Right atrium auricular region (tissue), 2 donors: ENCODE results near the gene DCAF4. TPM values are rescaled to one million over a fixed set of nuclear protein-coding genes. Genes with fewer than 3 reads are reported as not detected.

Source experiments
- DNase-seq: peaks from one replicate; pipeline ENCODE4 v3.0.0-alpha.2; 2019; ENCODE audit warnings: low spot score
- H3K27ac ChIP-seq, 2 donors: fragments of 200-600 bp; sonication (generic); 1 replicate in 1 of 2; 2 replicates in 1 of 2; pipeline ENCODE4 v1.5.1; 2016 to 2019
- H3K27me3 ChIP-seq, 2 donors: fragments of 200-600 bp; sonication (generic); one replicate each; pipeline versions ENCODE4 v1.5.1 to v1.6.0; 2017 to 2019
- H3K36me3 ChIP-seq: fragments of 200-600 bp; sonication (generic); one replicate; pipeline ENCODE4 v1.5.1; 2016
- H3K4me1 ChIP-seq, 2 donors: fragments of 200-600 bp; sonication (generic); one replicate each; pipeline versions ENCODE4 v1.5.1 to v1.6.0; 2017 to 2019
- H3K4me3 ChIP-seq, 2 donors: fragments of 200-600 bp; sonication (generic); 1 replicate in 1 of 2; 2 replicates in 1 of 2; pipeline ENCODE4 v1.5.1; 2017 to 2019; ENCODE audit warnings: mild to moderate bottlenecking in 1 of 2, moderate library complexity in 1 of 2
- H3K9me3 ChIP-seq, 2 donors: fragments of 200-600 bp; sonication (generic); one replicate each; pipeline ENCODE4 v1.5.1; 2019
- total RNA-seq, 2 donors: library from RNA; depleted of rRNA; stranded (reverse); fragments of >200 nt; gene quantifications; one replicate each; pipeline ENCODE4 v1.1.0, GENCODE V29; 2016
- TF ChIP-seq, protein P1 (sequence below), 2 donors: fragments of 200-600 bp; sonication (generic); IDR thresholded peaks; one replicate each; pipeline ENCODE4 v1.5.1; 2019; ENCODE audit warnings: antibody characterized with exemption in 2 of 2

Gene DCAF4
- total RNA-seq, 2 donors from 2014 or later, result 7.0 to 9.4 TPM

DNA sequence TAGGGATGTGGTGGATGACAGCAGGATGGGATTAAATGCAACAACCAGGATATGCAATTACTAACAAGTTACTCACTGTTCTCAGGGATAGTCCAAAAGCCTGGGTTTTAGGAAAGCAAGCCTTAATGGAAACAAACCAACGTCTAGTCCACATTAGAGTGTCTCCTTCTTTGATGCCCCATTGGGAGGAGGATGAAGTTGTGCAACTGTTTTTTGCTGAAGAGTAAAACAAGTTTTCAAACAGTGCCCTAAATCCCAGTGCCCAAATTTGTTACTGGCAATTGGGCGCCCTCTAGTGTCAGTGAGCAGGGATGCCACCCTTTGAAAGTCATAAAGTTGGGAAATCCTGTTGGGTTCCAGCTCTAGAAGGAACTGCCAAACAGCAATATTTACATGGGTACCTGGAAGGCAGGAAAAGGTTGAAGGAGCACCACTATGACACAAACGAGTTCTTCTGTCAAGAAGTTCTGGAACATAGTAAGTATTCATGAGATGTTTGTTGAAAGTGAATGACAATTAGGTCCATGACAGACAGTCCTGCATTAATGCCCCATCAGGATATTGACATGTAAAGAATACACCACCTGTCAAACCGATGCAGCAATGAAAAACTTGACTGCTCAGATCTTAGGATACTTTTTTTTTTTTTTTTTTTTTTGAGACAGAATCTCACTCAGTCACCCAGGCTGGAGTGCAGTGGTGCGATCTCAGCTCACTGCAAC is 21.3 kb upstream of the DCAF4 start:
- TF ChIP-seq, protein P1, sequence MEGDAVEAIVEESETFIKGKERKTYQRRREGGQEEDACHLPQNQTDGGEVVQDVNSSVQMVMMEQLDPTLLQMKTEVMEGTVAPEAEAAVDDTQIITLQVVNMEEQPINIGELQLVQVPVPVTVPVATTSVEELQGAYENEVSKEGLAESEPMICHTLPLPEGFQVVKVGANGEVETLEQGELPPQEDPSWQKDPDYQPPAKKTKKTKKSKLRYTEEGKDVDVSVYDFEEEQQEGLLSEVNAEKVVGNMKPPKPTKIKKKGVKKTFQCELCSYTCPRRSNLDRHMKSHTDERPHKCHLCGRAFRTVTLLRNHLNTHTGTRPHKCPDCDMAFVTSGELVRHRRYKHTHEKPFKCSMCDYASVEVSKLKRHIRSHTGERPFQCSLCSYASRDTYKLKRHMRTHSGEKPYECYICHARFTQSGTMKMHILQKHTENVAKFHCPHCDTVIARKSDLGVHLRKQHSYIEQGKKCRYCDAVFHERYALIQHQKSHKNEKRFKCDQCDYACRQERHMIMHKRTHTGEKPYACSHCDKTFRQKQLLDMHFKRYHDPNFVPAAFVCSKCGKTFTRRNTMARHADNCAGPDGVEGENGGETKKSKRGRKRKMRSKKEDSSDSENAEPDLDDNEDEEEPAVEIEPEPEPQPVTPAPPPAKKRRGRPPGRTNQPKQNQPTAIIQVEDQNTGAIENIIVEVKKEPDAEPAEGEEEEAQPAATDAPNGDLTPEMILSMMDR (IDR thresholded peaks at IDR 0.05), result peak; percentile 76 to 94
- Histone ChIP-seq H3K36me3 (no peaks in the 10 kb centered on the region), H3K4me3 (no peak overlapping the region), H3K4me1 (peaks cover 0 to 21% of the 10 kb centered on the region in 2 donors), H3K27ac (no peak overlapping the region), H3K27me3 (no peaks in the 10 kb centered on the region), H3K9me3 (no peaks in the 10 kb centered on the region)
- DNase-seq, result peak; percentile 79

DNA sequence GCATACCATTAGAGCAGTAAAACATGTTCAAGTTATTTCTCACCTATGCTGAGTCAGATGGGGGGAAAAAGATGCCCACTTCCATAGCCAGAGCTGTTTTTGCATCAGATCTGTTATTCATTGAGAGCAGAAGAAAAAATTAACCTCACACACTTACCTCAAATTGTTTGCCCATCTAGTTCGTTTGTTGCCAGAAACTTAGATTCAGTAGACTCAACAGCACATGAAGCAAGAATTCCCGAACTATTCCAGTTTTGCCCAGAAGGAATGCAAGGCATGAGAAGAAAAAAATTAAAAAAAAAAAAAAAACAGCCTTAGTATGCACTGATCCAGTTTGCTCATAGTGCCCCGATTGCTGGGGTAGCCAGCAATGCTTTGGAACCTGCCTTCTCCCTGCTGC is 19.9 kb upstream of the DCAF4 start:
- Histone ChIP-seq H3K27me3 (no peaks in the 10 kb centered on the region), H3K27ac (no peak overlapping the region)
- TF ChIP-seq, protein P1 (IDR thresholded peaks at IDR 0.05), result no peak

DNA sequence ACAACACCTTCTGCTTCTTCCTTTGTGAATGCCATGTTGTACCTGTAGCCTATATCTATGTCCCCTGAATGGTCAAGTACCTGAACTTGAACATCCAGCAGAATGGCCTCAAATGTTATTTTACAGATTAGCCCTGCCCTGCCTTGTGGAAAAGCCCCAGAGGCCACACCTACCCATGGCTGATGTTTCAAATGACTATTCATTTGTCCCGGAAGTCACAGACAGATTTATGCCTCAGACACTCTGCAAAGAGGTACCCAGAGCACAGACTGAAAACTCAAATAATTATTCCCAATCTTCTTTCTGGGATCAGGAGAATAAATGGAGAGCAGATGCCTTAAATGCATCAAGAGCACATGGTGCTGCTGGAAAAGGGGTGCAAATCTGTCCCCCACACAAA is 19.4 kb upstream of the DCAF4 start:
- H3K4me3 ChIP-seq, result no peak overlapping the region
- peaks cover 0 to 21% of the 10 kb centered on the region in 2 donors for H3K4me1 ChIP-seq
- no peak overlapping the region for H3K27ac ChIP-seq
- TF ChIP-seq, protein P1 (IDR thresholded peaks at IDR 0.05), result no peak
- no peaks in the 10 kb centered on the region for H3K27me3 ChIP-seq
- no peak for DNase-seq
- H3K9me3 ChIP-seq, result no peaks in the 10 kb centered on the region
- no peaks in the 10 kb centered on the region for H3K36me3 ChIP-seq

More for the DNA sequence above, 19.9 kb upstream of the DCAF4 start:
- DNase-seq, result no peak
- H3K4me3 ChIP-seq, result no peak overlapping the region
- H3K9me3 ChIP-seq, result no peaks in the 10 kb centered on the region
- no peaks in the 10 kb centered on the region for H3K36me3 ChIP-seq
- peaks cover 0 to 21% of the 10 kb centered on the region in 2 donors for H3K4me1 ChIP-seq

DNA sequence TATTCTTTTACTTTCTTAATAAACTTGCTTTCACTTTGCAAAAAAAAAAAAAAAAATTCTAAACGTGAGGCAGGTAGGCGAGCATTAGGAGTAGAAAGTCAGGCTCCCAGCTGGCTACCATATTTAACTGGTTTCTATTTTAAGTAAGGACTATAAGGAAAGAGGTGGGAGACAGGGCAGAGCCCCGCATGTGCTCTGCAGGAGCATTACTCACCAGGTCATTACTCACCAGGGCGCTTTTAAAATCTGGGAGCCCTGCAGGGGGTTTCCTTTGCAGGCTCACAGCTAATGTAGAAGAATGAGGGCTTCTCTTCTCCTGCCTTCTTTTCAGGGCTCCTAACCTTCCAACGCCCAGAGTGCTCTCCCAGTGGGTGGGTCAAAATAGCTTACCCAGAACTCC is 18.4 kb upstream of the DCAF4 start:
- TF ChIP-seq, protein P1 (IDR thresholded peaks at IDR 0.05), result no peak
- Histone ChIP-seq H3K4me3 (no peak overlapping the region), H3K27me3 (no peaks in the 10 kb centered on the region), H3K9me3 (no peaks in the 10 kb centered on the region), H3K4me1 (peaks cover 0 to 21% of the 10 kb centered on the region in 2 donors), H3K27ac (peak overlapping the region in 1 of 2 donors; percentile 35), H3K36me3 (no peaks in the 10 kb centered on the region)
- no peak for DNase-seq

DNA sequence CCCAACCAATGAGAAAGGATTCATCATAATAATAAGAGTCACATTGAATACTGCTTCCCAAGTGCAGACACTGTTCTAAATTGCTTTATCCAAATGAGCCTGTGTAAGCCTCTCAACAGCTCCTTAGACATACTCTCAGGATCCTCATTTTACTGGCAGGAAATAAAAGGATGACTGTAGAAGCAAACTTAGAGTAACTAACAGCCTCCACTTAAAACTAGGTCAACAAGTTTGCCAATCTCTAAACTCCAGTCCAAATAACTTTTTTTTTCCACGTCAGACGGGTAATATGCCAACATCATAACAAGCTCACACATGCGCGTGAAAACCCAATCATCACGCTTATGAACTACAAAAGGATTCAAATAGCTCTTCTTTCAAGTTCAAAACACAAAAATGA is 17.1 kb upstream of the DCAF4 start:
- Histone ChIP-seq H3K27me3 (no peaks in the 10 kb centered on the region), H3K27ac (peak overlapping the region in 1 of 2 donors; percentile 8), H3K4me3 (no peak overlapping the region), H3K36me3 (no peaks in the 10 kb centered on the region), H3K4me1 (peaks cover 0 to 21% of the 10 kb centered on the region in 2 donors), H3K9me3 (no peaks in the 10 kb centered on the region)
- TF ChIP-seq, protein P1 (IDR thresholded peaks at IDR 0.05), result no peak
- no peak for DNase-seq

DNA sequence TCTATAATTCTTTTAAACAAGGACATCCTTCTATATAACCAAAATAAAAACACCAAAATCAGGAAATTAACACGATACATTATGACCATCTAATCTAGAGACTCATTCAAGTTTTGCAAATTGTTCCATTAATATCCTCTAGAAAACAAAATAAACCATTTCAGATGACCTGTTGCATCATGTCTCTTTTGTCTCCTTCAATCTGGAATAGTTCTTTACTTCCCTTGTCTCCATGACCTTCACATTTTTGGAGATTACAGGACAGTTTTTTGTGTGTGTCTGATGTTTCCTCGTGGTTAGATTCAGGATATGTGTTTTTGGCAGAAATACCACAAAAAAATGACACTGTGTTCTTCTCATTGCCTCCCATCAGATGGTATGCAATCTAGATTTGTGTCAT is 12.5 kb upstream of the DCAF4 start:
- Histone ChIP-seq H3K4me3 (no peak overlapping the region), H3K27me3 (no peaks in the 10 kb centered on the region), H3K36me3 (no peaks in the 10 kb centered on the region), H3K9me3 (no peaks in the 10 kb centered on the region), H3K4me1 (peaks cover 0 to 2% of the 10 kb centered on the region in 2 donors), H3K27ac (no peak overlapping the region)
- TF ChIP-seq, protein P1 (IDR thresholded peaks at IDR 0.05), result no peak
- no peak for DNase-seq
